Stimulated activated CD8-positive, alpha-beta memory T cell treated with anti-CD3 and anti-CD28 coated beads, Interleukin-2, amount 100 ng/mL, for 1 hour (primary cell): ENCODE results near the gene SLC1A7.

ENCODE experiments used
- DNase-seq, 2 donors: peaks; one replicate each; pipeline ENCODE4 v3.0.0-alpha.2; 2020; ENCODE audit warnings: low read depth in 2 of 2

The SLC1A7 gene

DNA sequence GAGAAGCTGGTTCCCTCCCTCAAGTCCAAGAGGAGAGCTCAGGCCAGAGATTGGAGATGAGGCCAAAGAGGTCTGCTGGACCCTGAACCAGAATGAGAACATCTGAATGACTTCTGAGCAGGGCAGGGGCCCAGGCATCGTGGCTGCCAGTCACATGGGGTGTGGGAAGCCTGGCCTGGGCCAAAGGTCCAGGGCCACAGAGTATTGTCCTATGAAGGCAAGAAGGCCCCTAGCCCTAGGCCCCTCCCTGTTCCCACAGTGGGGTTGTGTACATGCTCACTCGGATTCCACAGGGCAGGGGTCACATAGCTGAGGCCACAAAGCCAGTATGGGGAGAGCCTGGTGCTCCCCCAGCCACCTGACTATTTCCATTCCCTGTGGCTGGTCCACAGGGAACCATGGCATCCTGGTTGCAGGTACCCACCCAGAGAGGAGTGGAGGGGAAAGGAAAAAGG is 18.5 kb upstream of the SLC1A7 start:
- no peak for DNase-seq

GRCh38 chr1:53158900-53159299 is 16.5 kb upstream of the SLC1A7 start:
- no peak for DNase-seq

- DNase-seq, result no peak
Observed at GRCh38 chr1:53156783-53157182, 14.3 kb upstream of the SLC1A7 start.

GRCh38 chr1:53155945-53156344 is 13.5 kb upstream of the SLC1A7 start:
- no peak for DNase-seq

GRCh38 chr1:53155534-53155933 is 13.1 kb upstream of the SLC1A7 start:
- DNase-seq, result no peak

- DNase-seq, result no peak
Observed at GRCh38 chr1:53154859-53155438, 12.5 kb upstream of the SLC1A7 start.

- no peak for DNase-seq
Observed at GRCh38 chr1:53153752-53154151, 11.3 kb upstream of the SLC1A7 start.

DNA sequence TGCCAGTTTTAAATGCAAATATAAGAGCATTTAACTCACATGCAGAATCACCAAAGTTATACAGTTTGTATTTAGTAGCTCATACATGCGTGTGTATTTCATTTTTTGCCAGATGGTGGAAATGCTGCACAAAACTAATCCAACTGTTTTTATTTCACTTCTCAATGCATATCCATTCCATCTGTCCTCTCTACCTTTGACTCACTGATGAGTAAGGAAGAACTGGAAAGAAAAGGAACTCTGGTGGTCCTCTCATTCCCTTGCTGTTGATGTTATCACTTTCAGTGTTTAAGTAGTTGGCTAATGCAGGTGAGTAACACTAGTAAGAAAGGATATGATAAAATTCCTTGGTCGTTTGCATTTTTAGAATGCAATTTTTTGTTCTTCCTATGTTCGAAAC is 5.7 kb upstream of the SLC1A7 start:
- DNase-seq, result no peak

- no peak for DNase-seq
Observed at GRCh38 chr1:53147174-53147573, 4.7 kb upstream of the SLC1A7 start.

DNA sequence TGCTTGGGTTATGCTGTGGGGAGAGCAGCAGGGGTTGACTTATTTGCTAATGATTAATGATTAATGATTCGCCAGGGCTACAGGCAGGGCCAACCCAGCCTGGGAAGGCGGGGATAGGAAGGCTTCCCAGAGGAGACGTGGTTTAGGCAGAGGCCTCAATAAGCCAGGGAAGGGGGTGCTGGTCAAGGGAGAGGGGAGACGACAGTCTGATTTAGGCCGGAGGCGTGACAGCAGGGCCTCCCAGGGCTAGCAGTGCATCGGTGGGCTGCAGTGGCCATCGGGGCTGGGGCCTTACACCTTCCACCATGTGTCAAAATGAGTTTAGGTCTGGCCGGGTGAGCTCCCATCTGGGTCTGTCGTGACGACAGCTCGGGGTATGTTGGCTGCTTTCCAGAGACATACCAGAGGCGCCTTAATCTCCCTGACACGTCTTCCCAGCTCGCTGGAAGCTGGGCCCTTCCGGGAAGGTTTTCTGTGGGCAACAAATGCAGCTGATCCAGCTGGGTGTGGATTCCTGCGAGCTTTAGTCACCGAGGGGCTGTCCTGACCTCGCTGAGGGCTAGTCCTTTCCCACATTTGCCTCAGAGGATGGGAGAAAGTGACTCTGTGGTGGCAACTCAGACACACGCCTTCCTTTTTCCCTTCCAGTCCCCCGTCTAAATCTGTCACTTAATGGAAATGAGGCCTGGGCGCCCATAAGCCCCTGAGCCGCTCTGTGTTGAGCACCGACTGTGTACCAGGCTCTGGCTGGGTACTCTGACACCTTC is 3.7 kb upstream of the SLC1A7 start:
- DNase-seq, result no peak

- no peak for DNase-seq
Observed at GRCh38 chr1:53145619-53145941, 3.1 kb upstream of the SLC1A7 start.

GRCh38 chr1:53145051-53145600 is 2.7 kb upstream of the SLC1A7 start:
- no peak for DNase-seq

GRCh38 chr1:53144201-53144600 is 1.8 kb upstream of the SLC1A7 start:
- no peak for DNase-seq

DNA sequence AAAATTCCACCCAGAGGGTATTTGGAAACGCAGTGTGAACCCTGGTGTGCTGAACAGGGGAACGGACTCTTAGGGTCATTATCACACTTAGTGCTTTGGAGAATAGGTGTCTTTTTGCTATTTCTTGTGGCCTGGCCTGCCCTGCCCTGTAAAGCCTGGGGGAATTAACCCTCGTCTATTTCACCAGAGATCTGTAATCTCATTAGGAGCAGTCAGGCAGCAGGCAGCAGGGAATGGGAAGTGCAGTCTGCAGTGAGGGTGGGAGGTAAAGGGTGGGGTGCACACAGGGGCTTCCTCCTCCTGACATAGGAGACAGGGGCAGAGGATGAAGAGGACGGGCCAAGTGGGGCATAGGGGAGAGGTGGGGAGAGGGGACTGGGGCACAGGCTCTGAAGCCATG is 1.1 kb upstream of the SLC1A7 start:
- DNase-seq, result no peak

DNA sequence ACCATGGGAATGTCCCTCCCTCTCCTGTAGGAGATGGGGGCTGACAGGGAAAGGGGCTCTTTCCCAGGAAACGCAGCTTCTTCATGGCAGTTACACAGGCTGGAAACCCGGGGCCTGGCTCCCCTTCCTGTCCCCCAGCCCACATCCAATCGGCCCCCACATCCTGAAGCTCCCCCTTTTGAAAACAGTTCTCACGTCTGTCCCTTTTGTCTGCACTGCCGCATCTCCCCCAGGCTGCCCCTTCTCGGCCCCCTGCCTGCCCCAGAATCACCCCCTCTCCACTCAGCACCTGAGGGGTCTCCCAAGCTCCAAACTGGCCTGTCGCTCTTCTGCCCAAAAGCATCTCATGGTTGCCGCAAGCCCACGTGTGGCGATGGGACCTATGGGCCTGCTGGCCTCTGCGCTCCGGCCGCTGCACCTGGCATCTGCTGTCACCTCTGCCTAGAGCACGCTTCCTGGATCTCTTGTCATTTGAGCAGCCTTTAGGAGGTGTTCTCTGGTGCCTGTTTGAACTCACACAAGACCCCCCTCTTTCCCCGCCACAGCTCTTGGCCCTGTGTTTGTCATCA is 867 bp downstream of the SLC1A7 start:
- no peak for DNase-seq

DNA sequence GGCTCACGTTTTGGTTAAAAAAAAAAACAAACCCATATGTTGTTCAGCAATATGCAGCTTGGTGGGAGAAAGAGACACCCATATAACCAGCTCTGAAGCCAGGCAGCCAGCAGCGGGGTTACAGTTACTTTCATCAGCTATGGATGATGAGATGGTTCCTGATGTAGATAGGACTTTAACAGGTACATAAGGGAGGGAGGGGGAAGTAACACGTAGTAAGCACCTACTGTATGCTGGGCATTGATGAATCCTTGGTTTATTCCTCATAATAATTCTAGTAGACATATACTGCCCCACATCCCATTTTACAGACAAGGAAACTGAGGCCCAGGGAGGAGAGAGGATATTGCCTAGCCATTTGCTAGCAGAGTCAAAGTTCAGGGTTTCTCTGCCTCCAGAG is 2.0 kb downstream of the SLC1A7 start:
- DNase-seq, result no peak

DNA sequence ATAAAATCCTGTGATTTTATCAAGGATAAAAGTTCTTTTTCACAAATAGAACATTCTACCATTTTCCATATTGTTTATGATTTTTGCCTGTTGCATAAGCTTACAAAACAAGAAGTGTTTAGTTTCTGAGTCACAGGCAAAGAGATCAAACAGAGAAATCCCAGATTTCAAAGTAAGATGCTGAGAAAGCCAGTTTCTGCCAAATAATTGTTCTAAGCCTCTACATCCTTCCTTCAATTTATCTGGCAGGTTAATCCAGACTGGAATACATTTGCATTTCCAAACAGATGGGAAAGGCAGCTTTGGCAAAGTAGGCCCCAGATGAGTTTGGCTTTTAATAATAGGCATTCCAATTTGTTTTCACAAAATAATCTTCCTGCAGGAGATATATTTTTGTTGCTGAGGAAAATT is 2.5 kb downstream of the SLC1A7 start:
- no peak for DNase-seq

GRCh38 chr1:53138991-53139884 is 3.2 kb downstream of the SLC1A7 start:
- no peak for DNase-seq

DNA sequence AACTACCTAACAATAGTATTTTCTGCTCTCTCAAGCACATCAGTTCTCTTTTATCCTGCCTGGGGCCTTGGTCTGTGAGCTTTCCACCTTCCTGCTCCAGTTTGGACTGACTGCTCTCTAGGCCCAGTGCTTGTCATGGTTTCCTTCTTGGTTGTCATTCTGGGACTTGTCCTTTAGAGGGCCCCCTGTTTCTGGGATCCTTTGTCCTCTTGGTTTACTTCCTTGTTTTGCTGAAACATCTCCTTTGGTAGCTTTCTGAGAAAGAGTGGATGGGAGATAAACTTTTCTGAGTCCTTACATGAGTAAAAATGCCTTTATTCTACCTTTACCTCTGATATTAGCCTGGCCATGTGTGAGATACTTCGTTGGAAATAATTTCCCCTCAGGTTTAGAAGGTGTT is 4.7 kb downstream of the SLC1A7 start:
- no peak for DNase-seq

DNA sequence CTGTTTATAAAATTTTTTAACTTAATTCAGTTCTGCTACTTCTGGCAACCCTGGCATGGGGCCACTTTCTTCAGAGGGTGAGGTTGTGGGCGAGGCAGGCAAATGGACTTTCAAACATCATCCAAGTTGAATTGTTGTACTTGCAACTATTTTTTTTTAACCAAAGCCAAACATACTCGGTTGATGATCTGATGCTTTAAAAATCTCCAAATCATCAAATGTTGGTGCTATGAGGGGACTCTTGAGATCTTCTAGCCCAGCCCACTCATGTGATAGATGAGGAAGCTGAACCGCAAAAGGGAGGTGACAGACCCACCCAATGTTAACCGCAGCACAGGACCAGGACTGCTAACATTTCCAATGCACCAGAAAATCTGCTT is 6.7 kb downstream of the SLC1A7 start:
- DNase-seq, result no peak

DNA sequence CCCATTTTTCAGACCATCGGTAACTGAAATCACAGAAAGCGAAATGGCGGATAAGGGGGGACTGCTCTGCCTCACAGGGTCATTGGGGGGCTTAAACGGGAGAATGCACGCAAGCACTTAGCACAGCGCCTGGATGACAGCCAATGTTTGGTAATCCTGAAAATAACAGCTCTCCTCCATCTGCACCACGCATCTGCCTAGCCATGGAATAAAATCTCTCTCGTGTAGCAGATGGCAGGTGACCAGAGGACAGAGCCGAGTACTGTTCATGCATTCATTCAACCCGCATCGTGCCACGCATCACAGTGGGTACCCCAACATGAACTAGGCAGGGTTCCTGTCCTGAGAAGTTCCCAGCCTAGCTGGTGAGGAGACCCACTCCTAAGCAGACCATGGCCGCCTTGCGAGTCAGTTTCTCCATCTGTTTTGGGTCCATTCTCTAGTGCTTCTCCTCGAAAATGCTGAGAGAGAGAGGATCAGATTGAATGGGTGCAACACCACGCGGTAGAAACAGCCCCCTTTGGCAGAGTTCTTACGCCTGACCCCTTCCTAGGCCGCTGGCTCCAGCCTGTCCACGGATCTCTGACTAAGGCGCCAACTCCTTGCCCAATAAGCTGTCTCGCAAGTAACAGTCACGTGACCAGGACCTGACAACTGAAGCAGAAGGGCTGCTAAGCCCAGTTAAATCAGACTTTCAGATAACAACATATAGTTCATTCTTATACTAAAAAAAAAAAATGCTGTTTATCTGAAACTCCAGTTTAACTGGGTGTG is 7.3 kb downstream of the SLC1A7 start:
- DNase-seq, result no peak
